HCT116 (cell line): ENCODE results near the gene CCDC30. TPM values are rescaled to one million over a fixed set of nuclear protein-coding genes. Genes with fewer than 3 reads are reported as not detected.

ENCODE experiments used
- ATAC-seq: fragments of 200-7000 bp; cut with Tn5 transposase; 2 replicates; pipeline ENCODE4 v1.9.1; 2020; ENCODE audit warnings: mild to moderate bottlenecking, moderate library complexity
- BruUV-seq: library from RNA; stranded (reverse); fragments of 400-500 nt; replicated peaks from 2 replicates; lab custom pipeline; 2021; lab: Mats Ljungman, UMichigan
- CTCF ChIA-PET: fragments of 300-600 bp; sonication (Branson Sonifier 250); formaldehyde crosslinking; loops from one replicate; lab custom pipeline; 2021; ENCODE audit warnings: antibody characterized with exemption; lab: Charles Lee
- POLR2A ChIA-PET: fragments of 300-600, 350-600 bp; sonication (Branson Sonifier 250); formaldehyde crosslinking; loops from one replicate; lab custom pipeline; 2021; ENCODE audit warnings: antibody characterized with exemption; lab: Charles Lee
- RAD21 ChIA-PET, 2 experiments: fragments of 300-600 bp; sonication (Branson Sonifier 250); formaldehyde crosslinking; loops; one replicate each; lab custom pipeline; 2023; ENCODE audit warnings: low total read pairs in 2 of 2; ENCODE audit not compliant: uncharacterized antibody in 2 of 2, unreplicated experiment in 2 of 2, low non-redundant PET in 1 of 2; lab: Charles Lee
- DNase-seq: peaks from one replicate; pipeline ENCODE4 v3.0.0-alpha.2; 2010; ENCODE audit warnings: low read depth, low spot score
- H2AFZ ChIP-seq: fragments of 200-600 bp; shearing (Covaris generic), sonication (generic); 2 replicates; pipeline ENCODE4 v1.6.1; 2017; ENCODE audit warnings: low read depth, mixed run types, mixed read lengths, antibody characterized with exemption, low read length; ENCODE audit not compliant: poor library complexity, severe bottlenecking
- H3K27ac ChIP-seq: 2 replicates; pipeline ENCODE4 v1.5.1; 2012; ENCODE audit warnings: low read depth, low read length
- H3K27me3 ChIP-seq: fragments of 200-600 bp; sonication (generic); 2 replicates; pipeline ENCODE4 v1.6.1; 2016; ENCODE audit warnings: mixed run types, low read length, mixed read lengths; ENCODE audit not compliant: insufficient read depth
- H3K36me3 ChIP-seq, 2 experiments: fragments of 200-500 bp in 1 of 2; fragments of 200-600 bp in 1 of 2; sonication (Bioruptor generic) in 1 of 2; sonication (generic) in 1 of 2; 2 replicates each; pipeline versions ENCODE4 v1.5.1 to v1.6.1; 2014 to 2016; ENCODE audit warnings: low read length in 2 of 2, inconsistent platforms in 1 of 2, mixed read lengths in 1 of 2, mixed run types in 1 of 2; ENCODE audit not compliant: insufficient read depth in 2 of 2, control insufficient read depth in 1 of 2
- H3K4me1 ChIP-seq, 2 experiments: fragments of 200-600 bp in 1 of 2; sonication (generic) in 1 of 2; 2 replicates each; pipeline versions ENCODE4 v1.5.1 to v1.6.1; 2012 to 2017; ENCODE audit warnings: low read length in 2 of 2, inconsistent platforms in 1 of 2, mild to moderate bottlenecking in 1 of 2, mixed read lengths in 1 of 2, mixed run types in 1 of 2, moderate library complexity in 1 of 2; ENCODE audit not compliant: insufficient read depth in 2 of 2, control insufficient read depth in 1 of 2
- H3K4me2 ChIP-seq: fragments of 200-600 bp; sonication (generic); 2 replicates; pipeline ENCODE4 v1.6.1; 2017; ENCODE audit warnings: mixed run types, low read length, mixed read lengths
- H3K4me3 ChIP-seq, 2 experiments: fragments of 200-600 bp in 1 of 2; sonication (generic) in 1 of 2; replicated peaks in 1 of 2; 2 replicates each; pipeline ENCODE4 v1.5.1; 2011 to 2016; ENCODE audit warnings: low read length in 2 of 2, control low read depth in 1 of 2, low read depth in 1 of 2, mild to moderate bottlenecking in 1 of 2, mixed read lengths in 1 of 2, mixed run types in 1 of 2
- H3K79me2 ChIP-seq: fragments of 200-600 bp; sonication (generic); 2 replicates; pipeline ENCODE4 v1.6.1; 2017; ENCODE audit warnings: mild to moderate bottlenecking, mixed run types, low read length, moderate library complexity, mixed read lengths; ENCODE audit not compliant: insufficient read depth
- H3K9ac ChIP-seq: fragments of 200-600 bp; sonication (generic); 2 replicates; pipeline ENCODE4 v1.6.1; 2016; ENCODE audit warnings: low read length, mixed read lengths
- H3K9me2 ChIP-seq: fragments of 200-600 bp; sonication (generic), shearing (Covaris generic); 2 replicates; pipeline ENCODE4 v1.6.1; 2017; ENCODE audit warnings: mixed run types, mild to moderate bottlenecking, moderate library complexity; ENCODE audit not compliant: insufficient read depth
- H3K9me3 ChIP-seq, 2 experiments: fragments of 200-500 bp in 1 of 2; fragments of 200-600 bp in 1 of 2; sonication (Bioruptor generic) in 1 of 2; sonication (generic) in 1 of 2; 2 replicates each; pipeline ENCODE4 v1.6.1; 2014 to 2017; ENCODE audit warnings: low read length in 2 of 2, mixed read lengths in 2 of 2, inconsistent platforms in 1 of 2, low read depth in 1 of 2, mild to moderate bottlenecking in 1 of 2, mixed run types in 1 of 2, moderate library complexity in 1 of 2; ENCODE audit not compliant: control insufficient read depth in 1 of 2, insufficient read depth in 1 of 2
- H4K20me1 ChIP-seq: fragments of 200-600 bp; sonication (generic), shearing (Covaris generic); 2 replicates; pipeline ENCODE4 v1.6.1; 2017; ENCODE audit warnings: mixed run types, mild to moderate bottlenecking, moderate library complexity; ENCODE audit not compliant: insufficient read depth
- CBX3 ChIP-seq: IDR thresholded peaks from 2 replicates; pipeline ENCODE4 v1.6.1; 2012; ENCODE audit warnings: low read depth
- CEBPB ChIP-seq: IDR thresholded peaks from 2 replicates; pipeline ENCODE4 v1.6.1; 2012; ENCODE audit warnings: low read depth
- ELF1 ChIP-seq: IDR thresholded peaks from 2 replicates; pipeline ENCODE4 v1.6.1; 2012; ENCODE audit warnings: low read depth, borderline replicate concordance
- EZH2 ChIP-seq: fragments of 200-600 bp; sonication (generic); IDR thresholded peaks from 2 replicates; pipeline ENCODE4 v1.6.1; 2017; ENCODE audit warnings: antibody characterized with exemption, mixed run types
- JUND ChIP-seq: IDR thresholded peaks from 2 replicates; pipeline ENCODE4 v1.6.1; 2012
- POLR2A ChIP-seq: IDR thresholded peaks from 2 replicates; pipeline ENCODE4 v1.7.0; 2011; ENCODE audit warnings: borderline replicate concordance; ENCODE audit not compliant: insufficient read depth, insufficient read length; ENCODE audit errors: extremely low read depth
- POLR2AphosphoS5 ChIP-seq: IDR thresholded peaks from 2 replicates; pipeline ENCODE4 v1.6.1; 2011; ENCODE audit warnings: mild to moderate bottlenecking, low read depth, low read length, moderate library complexity
- SIN3A ChIP-seq: IDR thresholded peaks from 2 replicates; pipeline ENCODE4 v1.6.1; 2012; ENCODE audit warnings: low read depth
- SRF ChIP-seq: IDR thresholded peaks from 2 replicates; pipeline ENCODE4 v1.6.1; 2012; ENCODE audit warnings: low read depth
- YY1 ChIP-seq: IDR thresholded peaks from 2 replicates; pipeline ENCODE4 v1.6.1; 2011; ENCODE audit warnings: low read length, low read depth, moderate library complexity, mild to moderate bottlenecking; ENCODE audit not compliant: insufficient replicate concordance; ENCODE audit errors: extremely low read depth
- ZFX ChIP-seq: fragments of 450-650 bp; IDR thresholded peaks from 2 replicates; pipeline ENCODE4 v1.6.1; 2017
- intact Hi-C: fragments of 100-400 bp; cut with micrococcal nuclease; formaldehyde crosslinking; loops from 2 replicates; pipeline ENCODE4 v1.10.0; 2022
- total RNA-seq: library from RNA; stranded (reverse); gene quantifications from one replicate; pipeline ENCODE4 v1.2.1, GENCODE V29; 2021; ENCODE audit not compliant: unreplicated experiment
- TF ChIP-seq, protein P1 (sequence below): IDR thresholded peaks from 2 replicates; pipeline ENCODE4 v1.6.1; 2012
- TF ChIP-seq, protein P2 (sequence below): IDR thresholded peaks from 2 replicates; pipeline ENCODE4 v1.6.1; 2012
- TF ChIP-seq, protein P3 (sequence below), 3 experiments: fragments of 200-600 bp in 1 of 3; sonication (generic) in 1 of 3; IDR thresholded peaks in 2 of 3; conservative IDR thresholded peaks in 1 of 3; 2 replicates each; pipeline ENCODE4 v1.5.1; 2012 to 2017; ENCODE audit warnings: low read depth in 2 of 3, low read length in 2 of 3, antibody characterized with exemption in 1 of 3, borderline replicate concordance in 1 of 3, control low read depth in 1 of 3, mild to moderate bottlenecking in 1 of 3, mixed read lengths in 1 of 3, mixed run types in 1 of 3, moderate library complexity in 1 of 3; ENCODE audit not compliant: insufficient read depth in 1 of 3
- TF ChIP-seq, protein P4 (sequence below): IDR thresholded peaks from 2 replicates; pipeline ENCODE4 v1.6.1; 2011; ENCODE audit warnings: mild to moderate bottlenecking, low read length, moderate library complexity; ENCODE audit not compliant: insufficient replicate concordance; ENCODE audit errors: extremely low read depth

The CCDC30 gene
- total RNA-seq, 1 experiment from 2014 or later = 2.0 TPM

DNA sequence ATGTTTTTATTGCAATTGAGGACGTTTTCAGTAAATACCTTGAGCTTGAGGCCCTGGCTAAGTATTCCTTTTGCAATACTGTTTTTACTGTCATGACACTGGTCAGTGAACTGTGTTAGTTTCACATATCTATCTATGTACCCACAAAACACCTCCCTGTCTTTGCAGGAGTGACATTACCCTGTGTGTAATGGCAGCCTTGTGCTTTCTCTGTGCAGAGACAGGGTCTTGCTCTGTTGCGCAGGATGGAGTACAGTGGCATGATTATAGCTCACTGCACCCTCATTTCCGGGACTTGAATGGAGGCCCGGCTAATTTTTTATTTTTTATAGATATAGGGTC, 228.0 kb downstream of the CCDC30 start:
- no peak for TF ChIP-seq ZFX
- TF ChIP-seq, protein P1, sequence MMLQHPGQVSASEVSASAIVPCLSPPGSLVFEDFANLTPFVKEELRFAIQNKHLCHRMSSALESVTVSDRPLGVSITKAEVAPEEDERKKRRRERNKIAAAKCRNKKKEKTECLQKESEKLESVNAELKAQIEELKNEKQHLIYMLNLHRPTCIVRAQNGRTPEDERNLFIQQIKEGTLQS = no peak
- no peak for TF ChIP-seq POLR2A
- no peak for TF ChIP-seq ELF1
- no peak for TF ChIP-seq JUND
- no peak for TF ChIP-seq SIN3A
- no peak for TF ChIP-seq YY1
- TF ChIP-seq, protein P2, sequence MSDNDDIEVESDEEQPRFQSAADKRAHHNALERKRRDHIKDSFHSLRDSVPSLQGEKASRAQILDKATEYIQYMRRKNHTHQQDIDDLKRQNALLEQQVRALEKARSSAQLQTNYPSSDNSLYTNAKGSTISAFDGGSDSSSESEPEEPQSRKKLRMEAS = no peak
- TF ChIP-seq, protein P3, sequence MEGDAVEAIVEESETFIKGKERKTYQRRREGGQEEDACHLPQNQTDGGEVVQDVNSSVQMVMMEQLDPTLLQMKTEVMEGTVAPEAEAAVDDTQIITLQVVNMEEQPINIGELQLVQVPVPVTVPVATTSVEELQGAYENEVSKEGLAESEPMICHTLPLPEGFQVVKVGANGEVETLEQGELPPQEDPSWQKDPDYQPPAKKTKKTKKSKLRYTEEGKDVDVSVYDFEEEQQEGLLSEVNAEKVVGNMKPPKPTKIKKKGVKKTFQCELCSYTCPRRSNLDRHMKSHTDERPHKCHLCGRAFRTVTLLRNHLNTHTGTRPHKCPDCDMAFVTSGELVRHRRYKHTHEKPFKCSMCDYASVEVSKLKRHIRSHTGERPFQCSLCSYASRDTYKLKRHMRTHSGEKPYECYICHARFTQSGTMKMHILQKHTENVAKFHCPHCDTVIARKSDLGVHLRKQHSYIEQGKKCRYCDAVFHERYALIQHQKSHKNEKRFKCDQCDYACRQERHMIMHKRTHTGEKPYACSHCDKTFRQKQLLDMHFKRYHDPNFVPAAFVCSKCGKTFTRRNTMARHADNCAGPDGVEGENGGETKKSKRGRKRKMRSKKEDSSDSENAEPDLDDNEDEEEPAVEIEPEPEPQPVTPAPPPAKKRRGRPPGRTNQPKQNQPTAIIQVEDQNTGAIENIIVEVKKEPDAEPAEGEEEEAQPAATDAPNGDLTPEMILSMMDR (IDR thresholded peaks at IDR 0.05 in 2 of 3, conservative IDR thresholded peaks at IDR 0.05 in 1 of 3; ENCODE audit: borderline replicate concordance in 1 of 3, insufficient read depth in 1 of 3, low read depth in 2 of 3, low read length in 2 of 3) = no peak
- TF ChIP-seq SRF = no peak
- TF ChIP-seq CBX3 = no peak
- TF ChIP-seq CEBPB = no peak
- TF ChIP-seq, protein P4, sequence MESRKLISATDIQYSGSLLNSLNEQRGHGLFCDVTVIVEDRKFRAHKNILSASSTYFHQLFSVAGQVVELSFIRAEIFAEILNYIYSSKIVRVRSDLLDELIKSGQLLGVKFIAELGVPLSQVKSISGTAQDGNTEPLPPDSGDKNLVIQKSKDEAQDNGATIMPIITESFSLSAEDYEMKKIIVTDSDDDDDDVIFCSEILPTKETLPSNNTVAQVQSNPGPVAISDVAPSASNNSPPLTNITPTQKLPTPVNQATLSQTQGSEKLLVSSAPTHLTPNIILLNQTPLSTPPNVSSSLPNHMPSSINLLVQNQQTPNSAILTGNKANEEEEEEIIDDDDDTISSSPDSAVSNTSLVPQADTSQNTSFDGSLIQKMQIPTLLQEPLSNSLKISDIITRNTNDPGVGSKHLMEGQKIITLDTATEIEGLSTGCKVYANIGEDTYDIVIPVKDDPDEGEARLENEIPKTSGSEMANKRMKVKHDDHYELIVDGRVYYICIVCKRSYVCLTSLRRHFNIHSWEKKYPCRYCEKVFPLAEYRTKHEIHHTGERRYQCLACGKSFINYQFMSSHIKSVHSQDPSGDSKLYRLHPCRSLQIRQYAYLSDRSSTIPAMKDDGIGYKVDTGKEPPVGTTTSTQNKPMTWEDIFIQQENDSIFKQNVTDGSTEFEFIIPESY = no peak
- TF ChIP-seq EZH2 = no peak
- no peak for TF ChIP-seq POLR2AphosphoS5
- H4K20me1 ChIP-seq = peaks cover 95% of the 10 kb centered on the region; the same call in 1 of the 2 replicates
- ChIA-PET POLR2A (interaction anchor here (1.2 kb wide), 1 partner anchor 9 kb away, joined by 5 read pairs; the partner anchor contains the start of gene YBX1), RAD21 (no interaction called here), CTCF (interaction anchor here (1.3 kb wide), 1 partner anchor 113 kb away, joined by 3 read pairs; no protein-coding TSS in a partner anchor)
- no peaks in the 10 kb centered on the region for H3K27me3 ChIP-seq
- ATAC-seq (no peak), DNase-seq (no peak)
- intact Hi-C loops = no loop called here
- peaks cover 13 to 67% of the 10 kb centered on the region in 2 experiments for H3K36me3 ChIP-seq
- peaks cover 11 to 19% of the 10 kb centered on the region in 2 experiments; a peak in 3 of 4 replicates for H3K4me1 ChIP-seq
- peaks cover 100% of the 10 kb centered on the region for H3K79me2 ChIP-seq
- no peak overlapping the region for H3K4me3 ChIP-seq
- no peaks in the 10 kb centered on the region for H3K9me3 ChIP-seq
- no peak overlapping the region for H3K4me2 ChIP-seq
- BruUV-seq = no TSS peak
- H3K9me2 ChIP-seq = no peaks in the 10 kb centered on the region
- no peak overlapping the region for H2AFZ ChIP-seq
- no peak overlapping the region for H3K27ac ChIP-seq
- no peak overlapping the region for H3K9ac ChIP-seq
